ENCODE data around the gene EHD4. TPM values are rescaled to one million over a fixed set of nuclear protein-coding genes. Genes with fewer than 3 reads are reported as not detected.

Gene EHD4
- polyA plus RNA-seq, 3 donors: 12.8 to 16.0 (median 14.2) TPM

GRCh38 chr15:41928100-41928499, 44.3 kb downstream of the EHD4 start:
- H3K9ac ChIP-seq (ENCODE audit: insufficient read depth, low read length, poor library complexity, severe bottlenecking): no peak overlapping the region
- no peak for DNase-seq
- H3K79me2 ChIP-seq (ENCODE audit: insufficient read depth, low read length): peaks cover 52% of the 10 kb centered on the region
- H3K27me3 ChIP-seq (ENCODE audit: control insufficient read depth in 2 of 2, insufficient read depth in 2 of 2, low read length in 2 of 2): no peaks in the 10 kb centered on the region
- 100% methylated on average over 3 of the region's 6 CpGs for WGBS (ENCODE audit: insufficient coverage)
- no peak overlapping the region for H3K4me3 ChIP-seq (replicated peaks in 1 of 3; ENCODE audit: low read depth in 2 of 3, low read length in 3 of 3)
- H3K9me3 ChIP-seq (replicated peaks in 1 of 2; ENCODE audit: control insufficient read depth in 1 of 2, insufficient read depth in 1 of 2, low read length in 2 of 2): no peaks in the 10 kb centered on the region
- Mint-ChIP-seq H3K27ac (peak overlapping the region; percentile 74 to 96 (median 92)), H3K27me3 (ENCODE audit: low read depth in 3 of 3) (no peaks in the 10 kb centered on the region), H3K4me3 (no peak overlapping the region), H3K9me3 (no peaks in the 10 kb centered on the region), H3K4me1 (peaks cover 64% of the 10 kb centered on the region), H3K36me3 (peaks cover 43 to 46% of the 10 kb centered on the region in 2 donors)
- peaks cover 10 to 39% of the 10 kb centered on the region in 2 donors for H3K36me3 ChIP-seq (replicated peaks in 1 of 2; ENCODE audit: control insufficient read depth in 1 of 2, insufficient read depth in 2 of 2, low read length in 2 of 2)
- H3K27ac ChIP-seq (ENCODE audit: low read depth in 1 of 2, low read length in 2 of 2): peak overlapping the region in 1 of 2 donors; percentile 78
- H3K4me2 ChIP-seq (replicated peaks; ENCODE audit: extremely low read depth, low read length, poor library complexity, severe bottlenecking): no peak overlapping the region
- H2AFZ ChIP-seq (ENCODE audit: insufficient read depth, low read depth, low read length, poor library complexity, severe bottlenecking): no peak overlapping the region
- no peak for TF ChIP-seq CTCF (IDR thresholded peaks at IDR 0.05)
- H4K20me1 ChIP-seq (ENCODE audit: insufficient read depth, low read length): no peaks in the 10 kb centered on the region
- intact Hi-C loops (cut with micrococcal nuclease): loop anchor here (2.0 to 10.0 kb wide), 2 partner anchors 13 to 1993 kb away; partner anchors contain the start of gene EIF2AK4 (in 1 of the 2)
- H3K4me1 ChIP-seq (ENCODE audit: control insufficient read depth in 1 of 2, insufficient read depth in 2 of 2, low read length in 2 of 2): peaks cover 62 to 73% of the 10 kb centered on the region in 2 donors

GRCh38 chr15:41927536-41927935, 44.8 kb downstream of the EHD4 start:
- Histone ChIP-seq H3K27me3 (ENCODE audit: control insufficient read depth in 2 of 2, insufficient read depth in 2 of 2, low read length in 2 of 2) (no peaks in the 10 kb centered on the region), H4K20me1 (ENCODE audit: insufficient read depth, low read length) (no peaks in the 10 kb centered on the region), H3K4me3 (replicated peaks in 1 of 3; ENCODE audit: low read depth in 2 of 3, low read length in 3 of 3) (no peak overlapping the region), H3K36me3 (replicated peaks in 1 of 2; ENCODE audit: control insufficient read depth in 1 of 2, insufficient read depth in 2 of 2, low read length in 2 of 2) (peaks cover 13 to 39% of the 10 kb centered on the region in 2 donors), H3K9ac (ENCODE audit: insufficient read depth, low read length, poor library complexity, severe bottlenecking) (no peak overlapping the region), H3K4me2 (replicated peaks; ENCODE audit: extremely low read depth, low read length, poor library complexity, severe bottlenecking) (no peak overlapping the region), H2AFZ (ENCODE audit: insufficient read depth, low read depth, low read length, poor library complexity, severe bottlenecking) (no peak overlapping the region), H3K79me2 (ENCODE audit: insufficient read depth, low read length) (peaks cover 47% of the 10 kb centered on the region), H3K4me1 (ENCODE audit: control insufficient read depth in 1 of 2, insufficient read depth in 2 of 2, low read length in 2 of 2) (peaks cover 62 to 73% of the 10 kb centered on the region in 2 donors), H3K9me3 (replicated peaks in 1 of 2; ENCODE audit: control insufficient read depth in 1 of 2, insufficient read depth in 1 of 2, low read length in 2 of 2) (no peaks in the 10 kb centered on the region), H3K27ac (ENCODE audit: low read depth in 1 of 2, low read length in 2 of 2) (peak overlapping the region in 1 of 2 donors; percentile 78)
- TF ChIP-seq CTCF (IDR thresholded peaks at IDR 0.05): no peak
- H3K27me3 Mint-ChIP-seq (ENCODE audit: low read depth in 3 of 3): no peaks in the 10 kb centered on the region
- WGBS (ENCODE audit: insufficient coverage): no CpG with 5 or more reads among the region's 3 CpGs
- H3K36me3 Mint-ChIP-seq: peaks cover 43 to 46% of the 10 kb centered on the region in 2 donors
- peaks cover 69% of the 10 kb centered on the region for H3K4me1 Mint-ChIP-seq
- no peaks in the 10 kb centered on the region for H3K9me3 Mint-ChIP-seq
- intact Hi-C loops (cut with micrococcal nuclease): loop anchor here in 1 of 2 donors (10.0 kb wide), 1 partner anchor 1993 kb away; the partner anchor contains the start of gene EIF2AK4
- peak overlapping the region; percentile 74 to 96 (median 92) for H3K27ac Mint-ChIP-seq
- DNase-seq: peak in 2 of 3 donors; percentile 23 to 82
- peak overlapping the region in 1 of 2 donors; percentile 11 for H3K4me3 Mint-ChIP-seq

Data from CD14-positive monocyte (primary cell).